K562 (cell line): Measurements from ENCODE around the gene ZNF215. TPM values are rescaled to one million over a fixed set of nuclear protein-coding genes. Genes with fewer than 3 reads are reported as not detected.

Experiments used
- ATAC-seq: fragments of 200-7000 bp; cut with Tn5 transposase; 3 replicates; pipeline ENCODE4 v1.9.1; 2020; ENCODE audit warnings: moderate library complexity
- BruUV-seq: library from RNA; stranded (reverse); fragments of 400-500 nt; replicated peaks from 2 replicates; lab custom pipeline; 2021; lab: Mats Ljungman, UMichigan
- CTCF ChIA-PET: fragments of 300-600 bp; formaldehyde crosslinking; extraction: SDS; loops from one replicate; lab custom pipeline; 2021; ENCODE audit warnings: low intra/inter-chr PET ratio; lab: Yijun Ruan, JAX
- POLR2A ChIA-PET: fragments of 300-600, 350-650 bp; sonication (Branson Sonifier 250); formaldehyde crosslinking; extraction: SDS; loops from one replicate; lab custom pipeline; 2021; ENCODE audit warnings: antibody characterized with exemption, inconsistent platforms; lab: Yijun Ruan, JAX
- DNase-seq, 4 experiments: peaks; one replicate each; pipeline versions ENCODE4 v3.0.0 to v3.0.0-alpha.2; 2011 to 2018; ENCODE audit warnings: low spot score in 3 of 4, mixed read lengths in 3 of 4; ENCODE audit errors: extremely low read depth in 1 of 4
- FAIRE-seq: peaks from 2 replicates; lab custom pipeline; 2011; peaks lifted over from hg19 to GRCh38; lab: Jason Lieb, UNC
- H2AFZ ChIP-seq: 2 replicates; pipeline ENCODE4 v1.6.0; 2011; ENCODE audit warnings: low read depth, low read length, control low read depth, inconsistent platforms
- H3K27ac ChIP-seq: fragments of 200-600 bp; 3 replicates; pipeline ENCODE4 v1.8.0; 2011; ENCODE audit warnings: low read depth, mild to moderate bottlenecking, control low read depth, inconsistent platforms, low read length, moderate library complexity, mixed read lengths; ENCODE audit errors: extremely low read depth
- H3K27me3 ChIP-seq, 2 experiments: fragments of 300-600 bp in 1 of 2; 2 replicates in 1 of 2; 3 replicates in 1 of 2; pipeline versions ENCODE4 v1.6.0 to v1.8.0; 2011; ENCODE audit warnings: inconsistent platforms in 2 of 2, low read length in 2 of 2, mild to moderate bottlenecking in 1 of 2, mixed read lengths in 1 of 2, moderate library complexity in 1 of 2; ENCODE audit not compliant: control insufficient read depth in 2 of 2, insufficient read depth in 2 of 2
- H3K36me3 ChIP-seq: fragments of 300-600 bp; 3 replicates; pipeline ENCODE4 v1.8.0; 2011; ENCODE audit warnings: mild to moderate bottlenecking, low read length, inconsistent platforms; ENCODE audit not compliant: control insufficient read depth, insufficient read depth
- H3K4me1 ChIP-seq, 2 experiments: fragments of 200-600 bp in 1 of 2; replicated peaks in 1 of 2; 2 replicates in 1 of 2; 3 replicates in 1 of 2; pipeline versions ENCODE4 v1.5.1 to v1.8.0; 2011; ENCODE audit warnings: inconsistent platforms in 2 of 2, low read length in 2 of 2, mild to moderate bottlenecking in 1 of 2, mixed read lengths in 1 of 2, moderate library complexity in 1 of 2; ENCODE audit not compliant: control insufficient read depth in 2 of 2, insufficient read depth in 2 of 2
- H3K4me2 ChIP-seq: 2 replicates; pipeline ENCODE4 v1.6.1; 2011; ENCODE audit warnings: low read length, control low read depth, inconsistent platforms, mixed read lengths; ENCODE audit not compliant: insufficient read depth
- H3K4me3 ChIP-seq: fragments of 200-600 bp; sonication (generic), shearing (Covaris generic); 2 replicates; pipeline ENCODE4 v1.5.1; 2016; ENCODE audit warnings: control low read depth, inconsistent platforms
- H3K79me2 ChIP-seq: fragments of 200-600 bp; 3 replicates; pipeline ENCODE4 v1.8.0; 2011; ENCODE audit warnings: low read length, inconsistent platforms; ENCODE audit not compliant: control insufficient read depth, insufficient read depth
- H3K9ac ChIP-seq, 2 experiments: 2 replicates each; pipeline versions ENCODE4 v1.6.0 to v1.6.1; 2011; ENCODE audit warnings: low read depth in 2 of 2, low read length in 2 of 2, control low read depth in 1 of 2, inconsistent platforms in 1 of 2, mild to moderate bottlenecking in 1 of 2, mixed read lengths in 1 of 2; ENCODE audit not compliant: insufficient read depth in 1 of 2
- H3K9me1 ChIP-seq: one replicate; pipeline ENCODE4 v1.6.0; 2011; ENCODE audit warnings: inconsistent platforms, mild to moderate bottlenecking, low read length, moderate library complexity; ENCODE audit not compliant: control insufficient read depth, insufficient read depth
- H3K9me3 ChIP-seq: replicated peaks from 2 replicates; pipeline ENCODE4 v1.5.1; 2011; ENCODE audit warnings: low read depth, low read length, inconsistent platforms; ENCODE audit not compliant: control insufficient read depth, insufficient read depth
- H4K20me1 ChIP-seq: replicated peaks from 2 replicates; pipeline ENCODE4 v1.6.1; 2011; ENCODE audit warnings: low read length, inconsistent platforms, mixed read lengths; ENCODE audit not compliant: control insufficient read depth, insufficient read depth
- C11orf30 ChIP-seq: fragments of 450-650 bp; IDR thresholded peaks from 2 replicates; pipeline ENCODE4 v1.6.1; 2016; ENCODE audit warnings: low read depth, mild to moderate bottlenecking
- CEBPB ChIP-seq: fragments of 450-650 bp; IDR thresholded peaks from 2 replicates; pipeline ENCODE4 v1.6.1; 2016; ENCODE audit warnings: missing genetic modification characterization, missing compliant biosample characterization
- CHD2 ChIP-seq: IDR thresholded peaks from 2 replicates; pipeline ENCODE4 v1.6.1; 2011; ENCODE audit warnings: low read depth, low read length
- HNRNPL ChIP-seq: fragments of 200-400 bp; formaldehyde crosslinking; IDR thresholded peaks from 2 replicates; pipeline ENCODE4 v1.6.1; 2017; ENCODE audit warnings: low read depth, mild to moderate bottlenecking, low read length
- ILF3 ChIP-seq: fragments of 450-650 bp; IDR thresholded peaks from 2 replicates; pipeline ENCODE4 v1.6.1; 2018; ENCODE audit warnings: antibody characterized with exemption, mild to moderate bottlenecking, moderate library complexity, borderline replicate concordance
- PHF21A ChIP-seq: fragments of 450-650 bp; IDR thresholded peaks from 2 replicates; pipeline ENCODE4 v1.6.1; 2017; ENCODE audit warnings: low read depth, borderline replicate concordance
- PHTF2 ChIP-seq: fragments of 250-450 bp; sonication (Bioruptor Pico); IDR thresholded peaks from 2 replicates; pipeline ENCODE4 v1.5.0; 2021; ENCODE audit warnings: mild to moderate bottlenecking
- POLR3A ChIP-seq: IDR thresholded peaks from 2 replicates; pipeline ENCODE4 v1.6.1; 2011; ENCODE audit warnings: borderline replicate concordance, mild to moderate bottlenecking, moderate library complexity; ENCODE audit not compliant: insufficient read length, insufficient read depth; ENCODE audit errors: extremely low read depth
- POLR3G ChIP-seq: IDR thresholded peaks from 2 replicates; pipeline ENCODE4 v1.6.1; 2011; ENCODE audit not compliant: insufficient read length, insufficient replicate concordance; ENCODE audit errors: extremely low read depth
- RAD21 ChIP-seq, 2 experiments: fragments of 250-450 bp in 1 of 2; fragments of 450-650 bp in 1 of 2; sonication (Bioruptor Pico) in 1 of 2; formaldehyde crosslinking in 1 of 2; IDR thresholded peaks in 1 of 2; conservative IDR thresholded peaks in 1 of 2; 2 replicates each; pipeline versions ENCODE4 v1.4.0 to v1.8.0; 2020 to 2022; ENCODE audit warnings: mild to moderate bottlenecking in 2 of 2, moderate library complexity in 1 of 2
- ZNF165 ChIP-seq: fragments of 250-450 bp; sonication (Bioruptor Pico); IDR thresholded peaks from 2 replicates; pipeline ENCODE4 v1.4.0; 2020; ENCODE audit warnings: borderline replicate concordance
- ZNF316 ChIP-seq: fragments of 450-650 bp; IDR thresholded peaks from 2 replicates; pipeline ENCODE4 v1.6.1; 2016
- ZNF766 ChIP-seq: fragments of 200-800 bp; sonication (Bioruptor generic); conservative IDR thresholded peaks from 2 replicates; pipeline ENCODE4 v1.6.1; 2016; ENCODE audit warnings: missing genetic modification characterization, missing compliant biosample characterization
- in situ Hi-C: fragments of 300-500 bp; cut with MboI; formaldehyde crosslinking; loops from 4 replicates; pipeline ENCODE4 v1.15.0; 2018; ENCODE audit warnings: inconsistent platforms, mixed read lengths
- intact Hi-C: fragments of 100-400 bp; cut with micrococcal nuclease; formaldehyde crosslinking; loops from 2 replicates; pipeline ENCODE4 v1.14.2; 2022
- polyA plus RNA-seq, 8 experiments: library from polyadenylated mRNA; depleted of rRNA in 4 of 8; stranded (reverse) in 5 of 8; unstranded in 3 of 8; fragments of >200 nt; fragmentation: Nextera tagmentation in 2 of 8; fragmentation: Illumina TruSeq in 1 of 8; extraction: Ambion mirVana in 2 of 8; extraction: Trizol in 1 of 8; gene quantifications; 2 replicates each; pipeline versions ENCODE4 v1.2.1 to v1.2.3, GENCODE V29; 2011 to 2014; ENCODE audit warnings: inconsistent platforms in 1 of 8, missing spikeins in 1 of 8
- total RNA-seq, 7 experiments: library from RNA; depleted of rRNA in 6 of 7; stranded (reverse); fragments of >200 nt in 6 of 7; fragmentation: Illumina TruSeq in 2 of 7; extraction: Trizol in 2 of 7; gene quantifications; 2 replicates each; pipeline versions ENCODE4 v1.2.1 to v1.2.3, GENCODE V29; 2011 to 2021; ENCODE audit warnings: low replicate concordance in 1 of 7
- TF ChIP-seq, protein P1 (sequence below): fragments of 250-450 bp; sonication (Bioruptor Pico); IDR thresholded peaks from 2 replicates; pipeline ENCODE4 v1.6.1; 2021; ENCODE audit warnings: mild to moderate bottlenecking
- TF ChIP-seq, protein P2 (sequence below), 3 experiments: fragments of 200-800 bp in 1 of 3; fragments of 250-450 bp in 1 of 3; fragments of 450-650 bp in 1 of 3; sonication (Bioruptor Pico) in 1 of 3; sonication (Bioruptor generic) in 1 of 3; formaldehyde crosslinking in 1 of 3; IDR thresholded peaks; 2 replicates each; pipeline versions ENCODE4 v1.6.1 to v1.8.0; 2016 to 2022; ENCODE audit warnings: mild to moderate bottlenecking in 2 of 3, missing genetic modification characterization in 2 of 3, missing compliant biosample characterization in 1 of 3, moderate library complexity in 1 of 3
- TF ChIP-seq, protein P3 (sequence below), 2 experiments: fragments of 250-450 bp in 1 of 2; fragments of 450-650 bp in 1 of 2; sonication (Bioruptor Pico) in 1 of 2; IDR thresholded peaks; 2 replicates each; pipeline versions ENCODE4 v1.6.1 to v1.8.0; 2016 to 2021; ENCODE audit warnings: mild to moderate bottlenecking in 2 of 2, moderate library complexity in 2 of 2, missing compliant biosample characterization in 1 of 2, missing genetic modification characterization in 1 of 2
- TF ChIP-seq, protein P4 (sequence below): fragments of 450-650 bp; formaldehyde crosslinking; IDR thresholded peaks from 2 replicates; pipeline ENCODE4 v1.4.0; 2020; ENCODE audit warnings: mild to moderate bottlenecking

ZNF215 gene
- total and polyA plus RNA-seq, 9 of the 15 experiments (the other 6 are each of a cell fraction or from before 2014, with no cell fraction given), result 11.2 to 19.1 (median 14.2) TPM

DNA sequence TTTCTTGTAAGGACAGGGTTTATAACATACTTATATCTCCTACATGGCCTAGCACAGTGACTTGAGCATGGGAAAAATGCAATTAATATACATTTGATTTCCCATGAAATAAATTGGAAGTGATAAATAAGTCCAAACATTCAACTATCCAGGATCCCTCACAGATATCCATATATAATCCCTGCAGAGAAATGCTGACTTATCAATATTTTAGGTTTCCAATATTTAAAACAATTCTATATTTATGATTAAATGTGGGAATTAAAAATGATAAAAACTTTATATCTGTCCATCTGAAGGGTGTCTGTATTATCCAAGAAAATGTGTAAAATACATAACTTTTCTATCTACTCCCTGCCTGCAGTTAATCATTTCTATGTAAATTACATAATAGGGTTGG lies 43.5 kb upstream of the ZNF215 start:
- intact Hi-C loops (no loop called here), in situ Hi-C loops (no loop called here)
- ATAC-seq (no peak), FAIRE-seq (no peak), DNase-seq (no peak)
- Histone ChIP-seq H3K27me3 (no peaks in the 10 kb centered on the region), H3K4me3 (no peak overlapping the region), H3K9me3 (no peaks in the 10 kb centered on the region), H3K9me1 (no peaks in the 10 kb centered on the region), H3K36me3 (no peaks in the 10 kb centered on the region), H4K20me1 (no peaks in the 10 kb centered on the region), H3K4me2 (no peak overlapping the region), H3K9ac (no peak overlapping the region), H3K27ac (no peak overlapping the region), H2AFZ (no peak overlapping the region), H3K4me1 (no peaks in the 10 kb centered on the region), H3K79me2 (no peaks in the 10 kb centered on the region)
- BruUV-seq, result no TSS peak
- ChIA-PET CTCF (no interaction called here), POLR2A (no interaction called here)
- TF ChIP-seq, protein P1, sequence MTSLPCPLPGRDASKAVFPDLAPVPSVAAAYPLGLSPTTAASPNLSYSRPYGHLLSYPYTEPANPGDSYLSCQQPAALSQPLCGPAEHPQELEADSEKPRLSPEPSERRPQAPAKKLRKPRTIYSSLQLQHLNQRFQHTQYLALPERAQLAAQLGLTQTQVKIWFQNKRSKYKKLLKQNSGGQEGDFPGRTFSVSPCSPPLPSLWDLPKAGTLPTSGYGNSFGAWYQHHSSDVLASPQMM (CRISPR knock-in tag), result no peak
- TF ChIP-seq RAD21 (CRISPR knock-in tag; conservative IDR thresholded peaks at IDR 0.05 in 1 of 2, IDR thresholded peaks at IDR 0.05 in 1 of 2) (no peak), HNRNPL (no peak), ZNF316 (peak; percentile 89), CHD2 (no peak), PHTF2 (CRISPR knock-in tag) (no peak), C11orf30 (peak; percentile 76), POLR3G (no peak), POLR3A (no peak), ZNF165 (CRISPR knock-in tag) (no peak), PHF21A (no peak), CEBPB (no peak), ZNF766 (CRISPR knock-in tag) (no peak), ILF3 (no peak)
- TF ChIP-seq, protein P2, sequence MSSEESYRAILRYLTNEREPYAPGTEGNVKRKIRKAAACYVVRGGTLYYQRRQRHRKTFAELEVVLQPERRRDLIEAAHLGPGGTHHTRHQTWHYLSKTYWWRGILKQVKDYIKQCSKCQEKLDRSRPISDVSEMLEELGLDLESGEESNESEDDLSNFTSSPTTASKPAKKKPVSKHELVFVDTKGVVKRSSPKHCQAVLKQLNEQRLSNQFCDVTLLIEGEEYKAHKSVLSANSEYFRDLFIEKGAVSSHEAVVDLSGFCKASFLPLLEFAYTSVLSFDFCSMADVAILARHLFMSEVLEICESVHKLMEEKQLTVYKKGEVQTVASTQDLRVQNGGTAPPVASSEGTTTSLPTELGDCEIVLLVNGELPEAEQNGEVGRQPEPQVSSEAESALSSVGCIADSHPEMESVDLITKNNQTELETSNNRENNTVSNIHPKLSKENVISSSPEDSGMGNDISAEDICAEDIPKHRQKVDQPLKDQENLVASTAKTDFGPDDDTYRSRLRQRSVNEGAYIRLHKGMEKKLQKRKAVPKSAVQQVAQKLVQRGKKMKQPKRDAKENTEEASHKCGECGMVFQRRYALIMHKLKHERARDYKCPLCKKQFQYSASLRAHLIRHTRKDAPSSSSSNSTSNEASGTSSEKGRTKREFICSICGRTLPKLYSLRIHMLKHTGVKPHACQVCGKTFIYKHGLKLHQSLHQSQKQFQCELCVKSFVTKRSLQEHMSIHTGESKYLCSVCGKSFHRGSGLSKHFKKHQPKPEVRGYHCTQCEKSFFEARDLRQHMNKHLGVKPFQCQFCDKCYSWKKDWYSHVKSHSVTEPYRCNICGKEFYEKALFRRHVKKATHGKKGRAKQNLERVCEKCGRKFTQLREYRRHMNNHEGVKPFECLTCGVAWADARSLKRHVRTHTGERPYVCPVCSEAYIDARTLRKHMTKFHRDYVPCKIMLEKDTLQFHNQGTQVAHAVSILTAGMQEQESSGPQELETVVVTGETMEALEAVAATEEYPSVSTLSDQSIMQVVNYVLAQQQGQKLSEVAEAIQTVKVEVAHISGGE (CRISPR knock-in tag; IDR thresholded peaks at IDR 0.05), result no peak
- TF ChIP-seq, protein P3, sequence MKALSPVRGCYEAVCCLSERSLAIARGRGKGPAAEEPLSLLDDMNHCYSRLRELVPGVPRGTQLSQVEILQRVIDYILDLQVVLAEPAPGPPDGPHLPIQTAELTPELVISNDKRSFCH (CRISPR knock-in tag; IDR thresholded peaks at IDR 0.05), result no peak
- TF ChIP-seq, protein P3 (tag; IDR thresholded peaks at IDR 0.05), result no peak
- TF ChIP-seq, protein P4, sequence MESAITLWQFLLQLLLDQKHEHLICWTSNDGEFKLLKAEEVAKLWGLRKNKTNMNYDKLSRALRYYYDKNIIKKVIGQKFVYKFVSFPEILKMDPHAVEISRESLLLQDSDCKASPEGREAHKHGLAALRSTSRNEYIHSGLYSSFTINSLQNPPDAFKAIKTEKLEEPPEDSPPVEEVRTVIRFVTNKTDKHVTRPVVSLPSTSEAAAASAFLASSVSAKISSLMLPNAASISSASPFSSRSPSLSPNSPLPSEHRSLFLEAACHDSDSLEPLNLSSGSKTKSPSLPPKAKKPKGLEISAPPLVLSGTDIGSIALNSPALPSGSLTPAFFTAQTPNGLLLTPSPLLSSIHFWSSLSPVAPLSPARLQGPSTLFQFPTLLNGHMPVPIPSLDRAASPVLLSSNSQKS, result no peak
